NCI-H446 (cell line): Measurements from ENCODE around the gene ZDHHC6.
"Not testable (repeated sequence)": the region's sequence is repeated elsewhere in the genome, so short reads cannot be mapped to it uniquely, and the experiment has no call there.

Experiments used
- DNase-seq, 2 experiments: peaks; one replicate each; lab custom pipeline; 2025; lab: John Stamatoyannopoulos, UW

Gene ZDHHC6

DNA sequence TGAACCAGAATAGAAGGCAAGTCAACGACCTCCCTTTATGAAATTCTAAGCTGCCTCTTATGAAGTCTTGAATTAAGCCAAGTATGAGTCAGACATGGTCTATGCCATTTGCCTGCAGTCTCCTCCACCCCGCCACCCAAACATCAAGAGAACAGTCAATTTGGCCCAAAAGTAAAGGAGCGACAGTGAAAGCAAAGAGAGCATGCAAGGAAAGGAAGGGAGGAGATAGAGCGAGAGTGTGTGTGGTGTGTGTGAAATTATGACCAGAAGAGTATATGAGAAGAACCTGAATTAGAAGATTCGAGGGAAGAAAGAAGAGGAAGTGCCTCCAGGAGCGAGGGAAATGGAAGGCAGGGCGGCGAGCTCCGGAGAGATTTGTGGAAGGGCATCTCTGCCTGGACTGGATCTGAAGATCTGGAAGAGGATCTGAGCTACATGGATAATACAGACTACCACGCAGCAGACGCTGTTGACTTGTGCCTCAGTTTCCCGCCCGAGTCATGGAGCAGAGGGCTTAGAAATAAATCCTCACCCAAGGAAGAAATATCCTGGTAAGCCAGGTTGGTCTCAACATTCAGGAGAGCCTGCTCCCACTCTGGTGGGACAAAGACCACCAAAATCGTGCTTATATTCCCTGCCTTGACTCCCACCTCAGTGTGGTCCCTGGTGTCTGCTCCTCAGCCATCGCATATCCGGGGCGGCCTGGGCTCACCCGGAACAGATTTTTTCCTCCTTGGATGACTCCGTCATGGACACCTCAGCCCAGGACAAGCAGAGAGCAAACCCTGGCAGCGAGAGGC is 459 bp downstream of the ZDHHC6 start:
- DNase-seq, result no peak

DNA sequence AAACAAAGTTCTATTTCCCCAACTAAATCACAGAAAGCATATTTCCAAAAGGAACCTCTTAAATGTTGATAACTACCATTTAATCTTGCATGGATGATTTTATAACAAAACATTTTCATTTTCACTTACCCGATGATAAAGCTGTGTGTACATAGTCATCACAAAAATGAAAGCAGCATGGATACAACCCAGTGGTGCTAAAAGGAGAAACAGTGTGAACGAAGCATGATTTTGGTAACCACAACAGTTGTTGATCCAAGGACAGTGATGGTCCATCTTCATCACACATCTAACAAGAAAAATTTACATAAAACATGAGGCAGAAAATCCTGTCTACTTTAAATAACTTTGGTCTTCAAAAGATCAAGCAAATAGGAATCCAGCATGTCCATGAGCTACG is 4.7 kb downstream of the ZDHHC6 start:
- no peak for DNase-seq

DNA sequence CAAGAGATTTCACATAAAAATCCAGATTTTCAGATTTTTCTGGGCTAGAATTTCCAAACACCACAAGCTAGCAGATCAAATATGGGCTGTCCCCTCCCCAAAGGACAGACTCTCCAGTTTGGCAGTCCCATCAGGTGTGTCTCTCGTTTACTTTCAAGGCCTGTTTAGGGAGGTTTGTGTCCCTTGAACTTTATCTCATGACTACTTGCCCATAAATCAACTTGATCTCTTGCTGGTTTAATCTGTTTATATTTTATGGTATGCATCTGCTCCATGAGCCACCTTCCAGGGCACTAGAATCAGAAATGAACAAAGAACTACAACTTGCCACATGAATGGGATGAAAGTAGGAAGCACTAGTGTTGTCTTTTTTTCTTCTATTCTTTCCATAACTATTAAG is 5.2 kb downstream of the ZDHHC6 start:
- DNase-seq, result no peak

DNA sequence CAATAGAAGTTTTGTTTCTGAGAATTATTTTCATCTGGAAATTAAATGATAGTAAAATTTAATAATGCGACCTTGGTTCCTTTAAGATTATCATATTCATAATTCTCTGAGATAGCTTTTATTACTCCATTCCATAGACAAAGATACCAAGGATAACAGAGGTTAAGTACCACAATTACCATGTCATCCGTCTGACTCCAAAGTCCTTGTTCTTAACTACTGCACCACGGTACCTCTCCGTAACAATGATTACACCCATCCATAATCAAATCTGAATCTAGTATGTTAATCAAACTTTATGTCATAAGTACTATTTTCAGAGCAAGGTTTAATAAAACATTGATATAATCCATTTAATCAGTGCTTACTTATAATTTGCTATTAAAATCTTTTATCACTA is 8.4 kb downstream of the ZDHHC6 start:
- no peak for DNase-seq

DNA sequence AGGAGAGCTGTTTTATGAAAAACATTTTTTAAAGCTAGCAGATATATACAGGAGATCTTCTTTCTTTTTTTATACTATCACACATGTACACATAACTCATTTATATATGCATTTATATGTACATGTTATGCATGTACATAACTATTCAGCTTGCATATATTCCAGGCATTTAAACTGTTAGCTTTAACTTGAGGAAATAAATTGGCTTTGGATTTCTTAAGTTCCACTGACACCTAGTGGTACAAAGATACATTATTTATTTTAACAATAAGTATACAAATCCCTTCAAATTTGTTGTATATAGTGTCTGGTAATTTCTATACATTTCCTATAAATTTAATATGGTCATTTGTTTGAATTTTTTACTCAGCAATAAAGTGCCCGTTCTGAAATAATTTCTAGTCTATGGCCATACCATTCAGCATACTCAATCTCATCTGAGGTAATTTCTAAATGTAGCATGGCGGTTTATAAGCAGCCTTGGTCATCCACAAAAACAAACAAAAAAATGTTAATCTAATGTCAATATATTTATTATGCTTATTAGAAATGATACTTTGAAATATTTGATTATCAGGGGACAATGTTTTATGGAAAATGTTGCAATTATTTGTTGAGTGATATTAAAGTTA is 11.6 kb downstream of the ZDHHC6 start:
- DNase-seq, result peak in 1 of 2 experiments; percentile 2

DNA sequence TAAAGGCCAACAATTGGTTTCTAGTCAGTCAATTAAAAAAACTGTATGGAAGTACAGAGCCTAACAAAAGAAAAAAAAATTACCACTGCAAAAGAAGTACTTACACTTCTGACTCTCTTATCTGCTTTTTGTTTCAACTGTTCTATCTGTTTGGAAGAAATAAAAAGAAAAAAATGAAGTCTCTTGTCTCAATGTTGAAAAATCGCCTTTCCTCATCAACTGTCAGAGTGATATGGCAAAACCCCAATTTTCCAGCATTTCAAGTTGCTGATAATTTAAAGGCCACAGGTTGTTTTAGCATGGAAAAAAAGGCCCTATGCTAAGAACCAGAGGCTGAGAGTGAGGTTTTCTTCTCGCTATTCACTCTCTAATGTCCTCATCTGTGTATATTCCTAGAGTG is 13.6 kb downstream of the ZDHHC6 start:
- no peak for DNase-seq

DNA sequence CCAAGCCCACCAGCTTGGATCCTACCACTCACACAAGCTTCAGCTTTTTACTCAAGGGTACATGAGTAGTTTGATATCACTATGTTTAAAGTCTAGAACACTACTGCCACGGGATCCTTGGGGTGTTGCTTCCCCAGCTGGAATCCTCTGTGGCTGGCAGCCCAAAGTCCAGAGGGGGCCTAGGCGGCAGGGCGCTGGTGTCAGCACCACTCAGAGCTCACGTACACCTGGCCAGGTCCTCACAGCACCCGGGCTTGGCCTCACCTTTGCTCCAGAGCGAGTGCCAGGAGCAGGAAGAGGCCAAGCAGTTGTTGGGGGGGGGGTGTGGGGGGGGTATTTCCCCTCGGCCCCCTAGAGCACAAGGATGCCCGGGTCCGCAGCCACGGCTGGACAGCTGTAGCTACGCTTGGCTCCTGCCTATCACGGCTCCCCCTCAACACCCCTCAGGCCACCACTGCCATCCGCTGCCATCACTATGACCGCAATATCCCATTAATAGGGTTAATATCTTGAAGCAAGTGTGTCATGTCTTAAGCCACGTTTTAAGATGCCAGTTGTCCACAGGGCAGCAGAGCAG is 17.0 kb downstream of the ZDHHC6 start:
- no peak for DNase-seq

DNA sequence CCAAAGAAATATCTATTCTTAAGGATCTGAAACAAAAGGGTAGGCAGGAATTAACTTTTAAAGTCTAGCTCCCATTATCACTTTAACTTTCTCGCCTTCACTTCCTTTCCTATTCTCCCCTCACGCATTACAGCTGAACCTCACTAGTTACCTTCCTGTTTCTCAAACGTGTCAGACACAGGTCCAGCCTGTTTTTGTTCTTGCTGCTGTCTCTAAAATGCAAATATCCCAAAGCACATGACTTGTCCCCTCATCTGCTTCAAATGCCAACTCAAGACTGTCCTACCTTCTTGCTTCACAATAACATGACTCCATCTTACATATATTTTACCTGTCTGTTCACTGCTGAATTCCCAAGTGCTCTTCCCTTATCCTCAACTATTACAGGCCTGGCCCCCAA is 17.6 kb downstream of the ZDHHC6 start:
- DNase-seq, result no peak

DNA sequence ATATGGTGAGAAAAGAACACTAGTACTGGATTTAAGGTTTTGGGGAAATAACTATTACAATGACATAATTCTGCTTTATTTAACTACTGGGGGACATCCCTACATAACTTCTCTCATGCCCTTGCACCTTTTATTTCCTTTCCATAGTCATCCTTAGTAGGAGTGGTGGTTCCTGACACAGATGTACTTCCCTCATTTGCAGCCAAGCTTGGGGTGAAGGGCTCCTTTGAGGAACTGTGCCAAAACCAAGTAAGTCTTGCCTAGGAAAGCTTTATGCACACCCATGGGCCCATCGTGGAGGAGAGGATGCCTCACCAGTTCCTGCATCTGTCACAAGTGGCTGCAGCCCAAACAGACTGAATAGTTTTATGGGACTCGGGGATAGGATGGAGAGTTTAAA is 20.6 kb downstream of the ZDHHC6 start:
- peak in 1 of 2 experiments; percentile 46 for DNase-seq

DNA sequence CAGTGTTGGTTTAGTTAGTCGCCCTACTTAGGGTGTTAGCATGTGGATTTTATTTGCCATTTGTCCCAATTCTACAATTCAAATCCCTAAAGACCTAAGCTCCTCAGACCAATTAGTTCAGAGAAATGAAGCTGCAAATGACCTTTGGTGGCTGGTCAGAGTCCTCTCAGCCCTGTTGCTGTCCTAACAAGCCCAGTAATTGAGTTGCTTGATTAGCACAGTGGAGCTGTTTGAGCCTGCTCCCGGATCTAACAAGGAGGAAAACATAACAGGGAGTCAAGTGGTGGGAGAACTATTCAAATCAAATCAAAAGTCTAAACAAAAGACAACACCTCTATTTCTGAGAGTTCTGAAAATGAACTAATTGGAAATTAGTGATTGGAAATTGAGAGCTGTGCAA is 22.1 kb downstream of the ZDHHC6 start:
- no peak for DNase-seq

DNA sequence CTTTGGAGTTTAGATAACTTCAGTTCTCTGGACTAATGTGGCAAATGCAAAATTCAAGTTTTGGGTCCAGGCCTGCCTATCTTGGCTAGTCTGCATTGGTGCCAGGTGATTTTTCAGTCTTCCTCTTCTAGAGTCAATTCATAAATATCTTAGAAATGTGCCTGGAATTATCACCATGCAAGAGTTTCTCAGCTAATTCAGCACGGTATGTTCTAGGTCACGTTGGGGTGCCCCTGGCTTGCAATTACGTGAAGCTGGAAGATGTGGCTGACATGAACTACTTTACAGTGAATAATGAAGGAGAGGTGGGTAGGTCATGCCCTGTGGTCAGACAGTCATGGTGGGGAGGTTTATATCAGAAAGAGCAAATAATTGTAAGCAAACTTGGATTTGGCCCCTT is 25.0 kb downstream of the ZDHHC6 start:
- DNase-seq, result no peak

DNA sequence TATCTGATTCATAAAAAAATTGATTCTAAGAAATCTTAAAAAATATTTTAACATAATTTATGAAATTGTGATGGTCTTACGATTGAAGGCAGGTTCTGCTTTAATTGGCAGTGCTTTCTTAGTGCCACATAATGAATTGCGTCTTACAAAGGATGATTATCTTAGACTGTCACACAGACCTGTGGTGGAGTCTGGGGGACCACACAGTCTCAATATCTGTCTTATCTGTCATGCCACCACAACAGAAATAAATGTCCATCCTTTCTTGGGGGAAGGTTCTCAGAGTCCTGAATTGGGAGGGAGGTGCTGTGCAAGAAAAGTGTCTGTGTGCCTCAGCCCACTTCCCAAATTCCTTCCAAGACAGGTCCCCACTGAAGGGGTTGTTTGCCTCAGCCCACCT is 34.0 kb downstream of the ZDHHC6 start:
- DNase-seq, result no peak

DNA sequence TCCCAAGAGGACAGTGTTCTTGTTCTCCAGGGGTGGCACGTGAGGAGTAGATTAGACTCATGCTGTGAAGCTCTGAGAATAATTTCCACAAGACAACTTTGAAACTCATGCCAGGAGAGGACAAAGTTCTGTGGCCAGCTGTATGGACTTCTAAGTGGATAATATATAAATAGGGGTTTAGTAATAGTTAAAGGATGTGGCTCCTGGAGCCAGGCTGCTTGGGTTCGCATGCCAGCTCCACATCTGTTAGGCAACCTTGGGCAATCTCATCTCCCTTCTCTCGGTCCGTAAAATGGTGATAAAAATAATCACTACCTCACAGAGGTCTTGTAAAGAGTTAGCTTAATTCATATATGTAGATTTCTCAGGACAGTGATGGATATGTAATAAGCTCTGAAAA is 37.0 kb downstream of the ZDHHC6 start:
- no peak for DNase-seq

DNA sequence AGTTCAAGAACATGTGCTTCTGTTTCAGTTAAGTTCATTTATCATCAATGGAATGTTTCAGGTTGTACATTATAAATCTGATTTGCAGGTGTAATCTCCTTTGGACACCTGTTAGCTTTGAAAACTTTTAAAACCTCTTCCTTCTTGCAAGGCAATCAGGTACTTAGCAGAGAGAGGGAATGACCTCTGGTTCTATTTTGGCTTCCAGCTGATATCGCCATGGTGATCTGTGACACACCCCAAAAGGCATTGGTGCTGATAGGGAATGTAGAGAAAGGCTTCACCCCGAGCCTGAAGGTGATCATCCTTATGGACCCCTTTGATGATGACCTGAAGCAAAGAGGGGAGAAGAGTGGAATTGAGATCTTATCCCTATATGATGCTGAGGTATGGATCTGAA is 37.4 kb downstream of the ZDHHC6 start:
- DNase-seq, result no peak

DNA sequence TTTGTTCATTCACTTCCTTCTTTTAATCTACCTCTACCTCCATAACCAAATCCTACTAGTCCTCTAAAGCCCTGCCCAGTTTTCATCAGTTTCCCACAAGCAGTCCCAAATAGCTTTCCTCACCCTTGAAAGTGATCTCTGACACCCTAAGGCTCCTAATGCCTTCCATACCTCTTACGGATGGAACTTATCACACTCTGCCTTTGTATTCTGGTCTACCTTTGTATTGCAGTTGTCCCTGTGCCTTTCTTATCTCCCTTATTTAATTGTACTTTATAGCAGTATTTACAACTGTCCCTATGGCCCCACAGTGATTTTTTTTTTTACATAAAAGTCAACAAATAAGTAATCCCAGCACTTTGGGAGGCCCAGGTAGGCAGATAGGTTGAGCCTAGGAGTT is 39.0 kb downstream of the ZDHHC6 start:
- no peak for DNase-seq

DNA sequence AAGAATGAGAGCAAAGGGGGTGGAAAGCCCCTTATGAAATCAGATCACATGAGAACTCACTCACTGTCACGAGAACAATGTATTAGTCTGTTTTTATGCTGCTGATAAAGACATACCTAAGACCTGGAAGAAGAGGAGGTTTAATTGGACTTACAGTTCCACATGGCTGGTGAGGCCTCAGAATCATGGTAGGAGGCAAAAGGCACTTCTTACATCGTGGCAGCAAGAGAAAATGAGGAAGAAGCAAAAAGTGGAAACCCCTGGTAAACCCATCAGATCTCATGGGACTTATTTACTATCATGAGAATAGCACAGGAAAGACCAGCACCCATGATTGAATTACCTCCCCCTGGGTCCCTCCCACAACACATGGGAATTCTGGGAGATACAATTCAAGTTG is 39.9 kb downstream of the ZDHHC6 start:
- not testable (repeated sequence) for DNase-seq

DNA sequence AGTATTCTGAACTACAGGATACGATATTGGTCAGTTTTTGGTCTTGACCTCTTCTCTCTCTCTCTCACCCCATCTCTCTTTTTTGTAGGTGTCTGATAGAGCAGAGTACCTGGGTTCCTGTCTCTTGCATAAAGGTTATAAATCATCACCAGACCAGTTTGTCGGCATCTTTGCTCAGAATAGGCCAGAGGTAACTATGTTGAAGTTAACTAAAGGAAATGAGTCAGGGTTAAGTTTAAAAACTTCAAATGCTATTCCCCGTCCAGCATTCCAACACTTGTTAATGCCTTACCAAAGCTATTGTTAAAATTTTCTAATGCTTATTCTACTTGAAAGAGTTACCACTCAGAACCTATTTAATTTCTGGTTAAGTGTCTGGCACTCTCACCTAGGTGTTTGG is 42.1 kb downstream of the ZDHHC6 start:
- DNase-seq, result no peak

DNA sequence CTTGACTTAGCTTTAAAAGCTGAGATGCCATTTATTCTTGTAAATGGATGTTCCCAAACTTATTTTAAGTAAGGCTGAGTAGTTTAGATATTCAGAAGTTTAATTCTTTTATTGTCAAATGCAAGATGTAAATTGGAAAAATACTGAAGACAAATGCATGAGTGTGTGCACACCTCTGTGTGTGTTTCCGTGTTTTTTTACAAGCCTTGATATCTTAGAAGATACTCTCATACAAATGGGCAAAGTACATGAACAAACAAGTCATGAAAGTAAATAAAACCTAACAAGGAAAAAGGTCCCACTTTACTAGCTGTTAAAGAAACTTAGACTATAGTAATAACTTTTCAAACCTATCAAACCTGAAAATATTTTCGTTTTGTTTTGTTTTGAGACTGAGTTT is 43.8 kb downstream of the ZDHHC6 start:
- no peak for DNase-seq

DNA sequence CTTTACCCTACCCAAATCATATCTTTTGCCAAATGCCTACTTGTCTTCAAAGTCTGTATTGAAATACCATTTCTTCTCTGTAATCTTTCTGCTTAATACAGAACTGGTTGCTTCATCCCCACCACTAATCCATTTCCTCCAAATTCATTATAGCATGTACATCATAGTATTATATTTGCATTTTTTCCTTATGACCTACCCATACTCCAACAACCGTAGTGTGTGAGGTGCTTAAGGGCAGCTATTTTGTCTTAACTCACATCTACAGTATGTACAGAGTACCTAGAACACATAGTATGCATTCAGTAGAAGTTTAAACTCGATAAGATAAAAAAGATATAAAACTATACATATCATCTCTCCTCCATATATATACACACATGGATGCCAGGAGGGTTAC is 49.1 kb downstream of the ZDHHC6 start:
- no peak for DNase-seq

DNA sequence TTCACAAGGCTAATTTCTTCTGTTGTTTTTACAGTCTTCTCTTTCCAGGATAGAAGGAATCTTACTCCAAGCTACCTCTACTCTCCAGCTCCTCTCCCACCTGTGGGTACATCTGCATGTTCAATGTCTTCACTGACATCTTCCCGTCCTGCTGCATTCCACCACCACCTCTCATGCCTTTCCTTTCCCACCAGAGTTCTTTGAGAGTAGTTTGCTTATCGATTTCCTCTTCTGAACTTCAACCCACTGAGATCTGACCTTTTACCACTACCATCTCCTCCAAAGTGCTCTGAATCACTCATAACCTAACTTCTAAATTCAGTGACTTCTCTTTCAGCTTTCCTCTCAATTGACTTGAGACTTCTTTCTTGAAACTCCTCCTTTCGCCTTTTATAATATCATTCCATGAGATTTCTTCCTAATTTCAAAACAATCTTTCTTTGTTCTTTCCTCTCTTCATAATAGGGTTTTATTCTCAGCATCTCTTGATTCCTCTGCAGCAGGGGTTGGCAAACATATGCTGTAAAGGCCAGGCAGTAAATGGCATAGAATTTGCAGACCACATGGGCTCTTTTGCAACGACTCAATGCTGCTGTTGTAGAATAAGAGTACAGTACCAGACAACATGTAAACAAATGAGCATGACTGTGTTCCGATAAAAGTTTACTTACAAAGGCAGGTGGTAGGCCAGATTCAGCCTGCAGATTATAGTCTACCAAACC is 50.7 kb downstream of the ZDHHC6 start:
- DNase-seq, result no peak

DNA sequence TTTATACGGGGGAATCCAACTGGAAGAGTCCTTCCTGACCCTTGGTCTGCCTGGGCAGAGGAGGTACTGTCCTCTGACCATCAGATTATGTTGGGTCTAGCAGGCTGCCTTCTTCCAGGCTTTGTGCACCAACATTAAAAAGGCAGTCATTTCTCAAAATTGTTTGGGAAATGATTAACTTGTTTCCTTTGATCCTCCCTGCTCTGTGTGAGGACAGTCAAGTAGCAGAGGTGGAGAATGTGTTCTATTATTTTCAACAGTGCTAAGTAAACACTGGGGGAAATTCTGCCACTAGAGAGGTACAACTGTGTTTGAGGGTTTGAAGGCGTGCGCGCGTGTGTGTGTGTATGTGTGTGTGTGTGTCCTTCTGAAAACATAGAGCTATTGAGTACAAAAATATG is 52.2 kb downstream of the ZDHHC6 start:
- no peak for DNase-seq

DNA sequence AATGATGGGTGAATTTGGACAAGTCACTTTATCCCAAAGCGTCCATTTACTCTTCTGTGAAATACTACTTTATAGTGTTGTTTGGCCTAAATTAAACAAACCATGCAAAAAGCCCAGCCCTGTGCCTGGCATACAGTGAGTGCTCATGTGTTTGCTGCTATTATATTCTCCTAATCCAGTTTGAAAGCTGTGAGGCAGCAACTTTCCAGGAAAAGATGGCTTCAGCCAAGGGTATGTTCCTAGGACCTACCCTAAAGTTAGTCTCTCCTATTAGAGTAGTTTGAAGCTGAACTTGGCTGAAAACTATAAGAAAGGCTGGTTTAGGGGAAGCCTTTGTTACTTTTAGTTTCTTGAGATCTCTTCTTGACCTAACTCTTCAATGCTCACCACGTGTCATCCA is 52.9 kb downstream of the ZDHHC6 start:
- no peak for DNase-seq

DNA sequence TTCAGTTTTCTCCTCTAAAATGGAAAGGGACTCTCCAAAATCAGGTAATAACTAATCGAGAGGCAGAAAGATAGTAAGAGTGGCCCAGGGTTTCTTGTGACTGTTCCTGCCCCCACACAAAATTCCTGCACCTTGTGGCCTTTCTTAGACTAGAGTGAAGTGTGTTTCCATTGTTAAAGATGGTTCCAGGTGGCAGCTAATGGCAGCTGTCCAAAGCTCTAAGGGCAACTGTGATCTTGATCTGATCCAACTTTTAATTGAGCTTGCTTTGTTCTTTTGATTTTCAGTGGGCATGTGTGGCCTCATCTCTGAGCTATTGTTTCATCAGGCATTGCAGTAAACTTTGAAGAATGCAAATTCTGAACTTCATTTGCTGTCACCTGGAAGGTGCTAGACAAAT is 53.4 kb downstream of the ZDHHC6 start:
- no peak for DNase-seq
